HEK293 (cell line): ENCODE data around the gene IGSF21.
A peak's percentile ranks its signal among the peaks of the same experiment; 100 is the strongest.

Experiments used
- BCL11B ChIP-seq: fragments of 450-650 bp; formaldehyde crosslinking; IDR thresholded peaks from 2 replicates; pipeline ENCODE4 v1.5.1; 2016; ENCODE audit warnings: low read depth, missing biosample characterization, missing genetic modification characterization
- GFI1B ChIP-seq: fragments of 450-650 bp; formaldehyde crosslinking; IDR thresholded peaks from 2 replicates; pipeline ENCODE4 v1.5.1; 2016; ENCODE audit warnings: missing biosample characterization, missing genetic modification characterization
- KLF7 ChIP-seq: fragments of 450-650 bp; formaldehyde crosslinking; IDR thresholded peaks from 2 replicates; pipeline ENCODE4 v1.5.1; 2016; ENCODE audit warnings: missing biosample characterization, missing genetic modification characterization, borderline replicate concordance
- KLF8 ChIP-seq: fragments of 450-650 bp; formaldehyde crosslinking; IDR thresholded peaks from 2 replicates; pipeline ENCODE4 v1.5.1; 2016; ENCODE audit warnings: missing biosample characterization, missing genetic modification characterization
- OSR2 ChIP-seq: fragments of 450-650 bp; formaldehyde crosslinking; IDR thresholded peaks from 2 replicates; pipeline ENCODE4 v1.5.1; 2016; ENCODE audit warnings: missing biosample characterization, missing genetic modification characterization
- TCF7L2 ChIP-seq: IDR thresholded peaks from 2 replicates; pipeline ENCODE4 v1.6.1; 2011; ENCODE audit warnings: low read depth, mild to moderate bottlenecking, inconsistent platforms, low read length, moderate library complexity, borderline replicate concordance
- YY2 ChIP-seq: fragments of 450-650 bp; formaldehyde crosslinking; IDR thresholded peaks from 2 replicates; pipeline ENCODE4 v1.5.1; 2016; ENCODE audit warnings: missing biosample characterization, missing genetic modification characterization
- ZBTB21 ChIP-seq: fragments of 450-650 bp; formaldehyde crosslinking; IDR thresholded peaks from 2 replicates; pipeline ENCODE4 v1.5.1; 2017; ENCODE audit warnings: missing biosample characterization, missing genetic modification characterization
- ZBTB7A ChIP-seq: fragments of 450-650 bp; formaldehyde crosslinking; IDR thresholded peaks from 2 replicates; pipeline ENCODE4 v1.5.1; 2016; ENCODE audit warnings: low read depth, missing biosample characterization, missing genetic modification characterization
- ZFP69B ChIP-seq: fragments of 450-650 bp; formaldehyde crosslinking; IDR thresholded peaks from 2 replicates; pipeline ENCODE4 v1.5.1; 2016; ENCODE audit warnings: missing biosample characterization, missing genetic modification characterization
- ZNF184 ChIP-seq: fragments of 450-650 bp; IDR thresholded peaks from 2 replicates; pipeline ENCODE4 v1.5.1; 2018; ENCODE audit warnings: missing biosample characterization, mild to moderate bottlenecking, missing genetic modification characterization
- ZNF239 ChIP-seq: fragments of 450-650 bp; formaldehyde crosslinking; IDR thresholded peaks from 2 replicates; pipeline ENCODE4 v1.5.1; 2016; ENCODE audit warnings: missing biosample characterization, missing genetic modification characterization
- ZNF549 ChIP-seq: fragments of 450-650 bp; IDR thresholded peaks from 2 replicates; pipeline ENCODE4 v1.5.1; 2018; ENCODE audit warnings: missing biosample characterization, missing genetic modification characterization, mild to moderate bottlenecking, inconsistent platforms, moderate library complexity
- ZNF561 ChIP-seq: fragments of 450-650 bp; IDR thresholded peaks from 2 replicates; pipeline ENCODE4 v1.5.1; 2018; ENCODE audit warnings: missing biosample characterization, missing genetic modification characterization, borderline replicate concordance
- ZNF585B ChIP-seq: fragments of 450-650 bp; formaldehyde crosslinking; IDR thresholded peaks from 2 replicates; pipeline ENCODE4 v1.5.1; 2016; ENCODE audit warnings: missing biosample characterization, missing genetic modification characterization
- ZNF623 ChIP-seq: fragments of 450-650 bp; formaldehyde crosslinking; IDR thresholded peaks from 2 replicates; pipeline ENCODE4 v1.5.1; 2016; ENCODE audit warnings: missing biosample characterization, missing genetic modification characterization
- ZNF660 ChIP-seq: fragments of 450-650 bp; IDR thresholded peaks from 2 replicates; pipeline ENCODE4 v1.5.1; 2018; ENCODE audit warnings: missing biosample characterization, mild to moderate bottlenecking, missing genetic modification characterization
- ZNF664 ChIP-seq: fragments of 450-650 bp; formaldehyde crosslinking; IDR thresholded peaks from 2 replicates; pipeline ENCODE4 v1.5.1; 2016; ENCODE audit warnings: missing biosample characterization, missing genetic modification characterization
- ZNF701 ChIP-seq: fragments of 450-650 bp; formaldehyde crosslinking; IDR thresholded peaks from 2 replicates; pipeline ENCODE4 v1.5.1; 2016; ENCODE audit warnings: missing biosample characterization, missing genetic modification characterization
- ZNF792 ChIP-seq: fragments of 450-650 bp; formaldehyde crosslinking; IDR thresholded peaks from 2 replicates; pipeline ENCODE4 v1.5.1; 2016; ENCODE audit warnings: missing biosample characterization, missing genetic modification characterization
- ZSCAN30 ChIP-seq: fragments of 450-650 bp; IDR thresholded peaks from 2 replicates; pipeline ENCODE4 v1.5.1; 2018; ENCODE audit warnings: missing biosample characterization, mild to moderate bottlenecking, missing genetic modification characterization, moderate library complexity
- TF ChIP-seq, protein P1 (sequence below): fragments of 450-650 bp; formaldehyde crosslinking; IDR thresholded peaks from 2 replicates; pipeline ENCODE4 v1.5.1; 2016; ENCODE audit warnings: missing biosample characterization, missing genetic modification characterization, borderline replicate concordance
- TF ChIP-seq, protein P2 (sequence below): fragments of 450-650 bp; formaldehyde crosslinking; IDR thresholded peaks from 2 replicates; pipeline ENCODE4 v1.5.1; 2017; ENCODE audit warnings: missing biosample characterization, missing genetic modification characterization
- TF ChIP-seq, protein P3 (sequence below): fragments of 450-650 bp; formaldehyde crosslinking; IDR thresholded peaks from 2 replicates; pipeline ENCODE4 v1.5.1; 2016; ENCODE audit warnings: missing biosample characterization, missing genetic modification characterization
- TF ChIP-seq, protein P4 (sequence below): fragments of 450-650 bp; formaldehyde crosslinking; IDR thresholded peaks from 2 replicates; pipeline ENCODE4 v1.5.1; 2017; ENCODE audit warnings: missing biosample characterization, missing genetic modification characterization
- TF ChIP-seq, protein P5 (sequence below): fragments of 450-650 bp; formaldehyde crosslinking; IDR thresholded peaks from 2 replicates; pipeline ENCODE4 v1.5.1; 2016; ENCODE audit warnings: missing biosample characterization, missing genetic modification characterization
- TF ChIP-seq, protein P6 (sequence below): fragments of 450-650 bp; formaldehyde crosslinking; IDR thresholded peaks from 2 replicates; pipeline ENCODE4 v1.5.1; 2016; ENCODE audit warnings: missing biosample characterization, missing genetic modification characterization

IGSF21 gene

DNA sequence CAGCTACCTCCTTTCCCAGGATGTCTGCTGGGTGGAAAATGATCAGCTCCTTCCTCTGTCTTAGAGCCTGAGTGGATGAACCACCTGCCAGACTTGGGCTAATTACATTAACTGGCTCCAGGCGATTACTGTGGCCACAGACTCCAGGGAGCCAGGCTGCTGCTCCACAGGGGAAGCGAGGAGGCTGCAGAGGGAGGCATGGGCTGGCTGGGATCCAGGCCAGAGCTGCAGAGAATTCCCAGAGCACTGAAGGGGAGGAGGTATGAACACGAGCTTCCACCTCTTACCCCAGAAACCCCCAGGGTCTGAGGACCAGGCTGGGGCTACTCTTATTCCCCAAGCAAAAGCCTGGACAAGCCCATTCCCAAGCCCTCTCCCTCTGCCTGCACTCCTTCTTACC lies 237.2 kb downstream of the IGSF21 start (continued):
- no peak for TF ChIP-seq BCL11B
- TF ChIP-seq ZNF623 = no peak
- TF ChIP-seq ZNF184 = no peak
- TF ChIP-seq, protein P1, sequence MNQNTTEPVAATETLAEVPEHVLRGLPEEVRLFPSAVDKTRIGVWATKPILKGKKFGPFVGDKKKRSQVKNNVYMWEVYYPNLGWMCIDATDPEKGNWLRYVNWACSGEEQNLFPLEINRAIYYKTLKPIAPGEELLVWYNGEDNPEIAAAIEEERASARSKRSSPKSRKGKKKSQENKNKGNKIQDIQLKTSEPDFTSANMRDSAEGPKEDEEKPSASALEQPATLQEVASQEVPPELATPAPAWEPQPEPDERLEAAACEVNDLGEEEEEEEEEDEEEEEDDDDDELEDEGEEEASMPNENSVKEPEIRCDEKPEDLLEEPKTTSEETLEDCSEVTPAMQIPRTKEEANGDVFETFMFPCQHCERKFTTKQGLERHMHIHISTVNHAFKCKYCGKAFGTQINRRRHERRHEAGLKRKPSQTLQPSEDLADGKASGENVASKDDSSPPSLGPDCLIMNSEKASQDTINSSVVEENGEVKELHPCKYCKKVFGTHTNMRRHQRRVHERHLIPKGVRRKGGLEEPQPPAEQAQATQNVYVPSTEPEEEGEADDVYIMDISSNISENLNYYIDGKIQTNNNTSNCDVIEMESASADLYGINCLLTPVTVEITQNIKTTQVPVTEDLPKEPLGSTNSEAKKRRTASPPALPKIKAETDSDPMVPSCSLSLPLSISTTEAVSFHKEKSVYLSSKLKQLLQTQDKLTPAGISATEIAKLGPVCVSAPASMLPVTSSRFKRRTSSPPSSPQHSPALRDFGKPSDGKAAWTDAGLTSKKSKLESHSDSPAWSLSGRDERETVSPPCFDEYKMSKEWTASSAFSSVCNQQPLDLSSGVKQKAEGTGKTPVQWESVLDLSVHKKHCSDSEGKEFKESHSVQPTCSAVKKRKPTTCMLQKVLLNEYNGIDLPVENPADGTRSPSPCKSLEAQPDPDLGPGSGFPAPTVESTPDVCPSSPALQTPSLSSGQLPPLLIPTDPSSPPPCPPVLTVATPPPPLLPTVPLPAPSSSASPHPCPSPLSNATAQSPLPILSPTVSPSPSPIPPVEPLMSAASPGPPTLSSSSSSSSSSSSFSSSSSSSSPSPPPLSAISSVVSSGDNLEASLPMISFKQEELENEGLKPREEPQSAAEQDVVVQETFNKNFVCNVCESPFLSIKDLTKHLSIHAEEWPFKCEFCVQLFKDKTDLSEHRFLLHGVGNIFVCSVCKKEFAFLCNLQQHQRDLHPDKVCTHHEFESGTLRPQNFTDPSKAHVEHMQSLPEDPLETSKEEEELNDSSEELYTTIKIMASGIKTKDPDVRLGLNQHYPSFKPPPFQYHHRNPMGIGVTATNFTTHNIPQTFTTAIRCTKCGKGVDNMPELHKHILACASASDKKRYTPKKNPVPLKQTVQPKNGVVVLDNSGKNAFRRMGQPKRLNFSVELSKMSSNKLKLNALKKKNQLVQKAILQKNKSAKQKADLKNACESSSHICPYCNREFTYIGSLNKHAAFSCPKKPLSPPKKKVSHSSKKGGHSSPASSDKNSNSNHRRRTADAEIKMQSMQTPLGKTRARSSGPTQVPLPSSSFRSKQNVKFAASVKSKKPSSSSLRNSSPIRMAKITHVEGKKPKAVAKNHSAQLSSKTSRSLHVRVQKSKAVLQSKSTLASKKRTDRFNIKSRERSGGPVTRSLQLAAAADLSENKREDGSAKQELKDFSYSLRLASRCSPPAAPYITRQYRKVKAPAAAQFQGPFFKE (tag by site-specific recombination) = no peak
- TF ChIP-seq ZNF660 (tag by site-specific recombination) = peak; percentile 73
- peak; percentile 99 for TF ChIP-seq OSR2 (tag by site-specific recombination)
- TF ChIP-seq, protein P2, sequence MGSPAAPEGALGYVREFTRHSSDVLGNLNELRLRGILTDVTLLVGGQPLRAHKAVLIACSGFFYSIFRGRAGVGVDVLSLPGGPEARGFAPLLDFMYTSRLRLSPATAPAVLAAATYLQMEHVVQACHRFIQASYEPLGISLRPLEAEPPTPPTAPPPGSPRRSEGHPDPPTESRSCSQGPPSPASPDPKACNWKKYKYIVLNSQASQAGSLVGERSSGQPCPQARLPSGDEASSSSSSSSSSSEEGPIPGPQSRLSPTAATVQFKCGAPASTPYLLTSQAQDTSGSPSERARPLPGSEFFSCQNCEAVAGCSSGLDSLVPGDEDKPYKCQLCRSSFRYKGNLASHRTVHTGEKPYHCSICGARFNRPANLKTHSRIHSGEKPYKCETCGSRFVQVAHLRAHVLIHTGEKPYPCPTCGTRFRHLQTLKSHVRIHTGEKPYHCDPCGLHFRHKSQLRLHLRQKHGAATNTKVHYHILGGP (tag by site-specific recombination) = no peak
- TF ChIP-seq KLF7 (tag by site-specific recombination) = no peak
- TF ChIP-seq, protein P3, sequence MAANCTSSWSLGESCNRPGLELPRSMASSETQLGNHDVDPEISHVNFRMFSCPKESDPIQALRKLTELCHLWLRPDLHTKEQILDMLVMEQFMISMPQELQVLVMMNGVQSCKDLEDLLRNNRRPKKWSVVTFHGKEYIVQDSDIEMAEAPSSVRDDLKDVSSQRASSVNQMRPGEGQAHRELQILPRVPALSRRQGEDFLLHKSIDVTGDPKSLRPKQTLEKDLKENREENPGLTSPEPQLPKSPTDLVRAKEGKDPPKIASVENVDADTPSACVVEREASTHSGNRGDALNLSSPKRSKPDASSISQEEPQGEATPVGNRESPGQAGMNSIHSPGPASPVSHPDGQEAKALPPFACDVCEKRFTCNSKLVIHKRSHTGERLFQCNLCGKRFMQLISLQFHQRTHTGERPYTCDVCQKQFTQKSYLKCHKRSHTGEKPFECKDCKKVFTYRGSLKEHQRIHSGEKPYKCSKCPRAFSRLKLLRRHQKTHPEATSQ (tag by site-specific recombination) = no peak
- TF ChIP-seq ZFP69B = no peak
- no peak for TF ChIP-seq ZNF239 (tag by site-specific recombination)
- TF ChIP-seq, protein P4, sequence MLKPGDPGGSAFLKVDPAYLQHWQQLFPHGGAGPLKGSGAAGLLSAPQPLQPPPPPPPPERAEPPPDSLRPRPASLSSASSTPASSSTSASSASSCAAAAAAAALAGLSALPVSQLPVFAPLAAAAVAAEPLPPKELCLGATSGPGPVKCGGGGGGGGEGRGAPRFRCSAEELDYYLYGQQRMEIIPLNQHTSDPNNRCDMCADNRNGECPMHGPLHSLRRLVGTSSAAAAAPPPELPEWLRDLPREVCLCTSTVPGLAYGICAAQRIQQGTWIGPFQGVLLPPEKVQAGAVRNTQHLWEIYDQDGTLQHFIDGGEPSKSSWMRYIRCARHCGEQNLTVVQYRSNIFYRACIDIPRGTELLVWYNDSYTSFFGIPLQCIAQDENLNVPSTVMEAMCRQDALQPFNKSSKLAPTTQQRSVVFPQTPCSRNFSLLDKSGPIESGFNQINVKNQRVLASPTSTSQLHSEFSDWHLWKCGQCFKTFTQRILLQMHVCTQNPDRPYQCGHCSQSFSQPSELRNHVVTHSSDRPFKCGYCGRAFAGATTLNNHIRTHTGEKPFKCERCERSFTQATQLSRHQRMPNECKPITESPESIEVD (tag by site-specific recombination) = no peak
- TF ChIP-seq ZNF664 (tag by site-specific recombination) = no peak
- TF ChIP-seq ZNF561 (tag by site-specific recombination) = peak; percentile 56
- TF ChIP-seq YY2 (tag by site-specific recombination) = no peak
- TF ChIP-seq ZNF792 (tag by site-specific recombination) = no peak
- TF ChIP-seq ZNF701 (tag by site-specific recombination) = no peak
- no peak for TF ChIP-seq TCF7L2
- TF ChIP-seq KLF8 (tag by site-specific recombination) = no peak
- no peak for TF ChIP-seq GFI1B (tag by site-specific recombination)
- TF ChIP-seq ZNF585B (tag by site-specific recombination) = no peak
- TF ChIP-seq, protein P5, sequence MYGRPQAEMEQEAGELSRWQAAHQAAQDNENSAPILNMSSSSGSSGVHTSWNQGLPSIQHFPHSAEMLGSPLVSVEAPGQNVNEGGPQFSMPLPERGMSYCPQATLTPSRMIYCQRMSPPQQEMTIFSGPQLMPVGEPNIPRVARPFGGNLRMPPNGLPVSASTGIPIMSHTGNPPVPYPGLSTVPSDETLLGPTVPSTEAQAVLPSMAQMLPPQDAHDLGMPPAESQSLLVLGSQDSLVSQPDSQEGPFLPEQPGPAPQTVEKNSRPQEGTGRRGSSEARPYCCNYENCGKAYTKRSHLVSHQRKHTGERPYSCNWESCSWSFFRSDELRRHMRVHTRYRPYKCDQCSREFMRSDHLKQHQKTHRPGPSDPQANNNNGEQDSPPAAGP (tag by site-specific recombination) = no peak
- no peak for TF ChIP-seq ZBTB7A (tag by site-specific recombination)
- TF ChIP-seq ZNF549 (tag by site-specific recombination) = no peak
- TF ChIP-seq, protein P6, sequence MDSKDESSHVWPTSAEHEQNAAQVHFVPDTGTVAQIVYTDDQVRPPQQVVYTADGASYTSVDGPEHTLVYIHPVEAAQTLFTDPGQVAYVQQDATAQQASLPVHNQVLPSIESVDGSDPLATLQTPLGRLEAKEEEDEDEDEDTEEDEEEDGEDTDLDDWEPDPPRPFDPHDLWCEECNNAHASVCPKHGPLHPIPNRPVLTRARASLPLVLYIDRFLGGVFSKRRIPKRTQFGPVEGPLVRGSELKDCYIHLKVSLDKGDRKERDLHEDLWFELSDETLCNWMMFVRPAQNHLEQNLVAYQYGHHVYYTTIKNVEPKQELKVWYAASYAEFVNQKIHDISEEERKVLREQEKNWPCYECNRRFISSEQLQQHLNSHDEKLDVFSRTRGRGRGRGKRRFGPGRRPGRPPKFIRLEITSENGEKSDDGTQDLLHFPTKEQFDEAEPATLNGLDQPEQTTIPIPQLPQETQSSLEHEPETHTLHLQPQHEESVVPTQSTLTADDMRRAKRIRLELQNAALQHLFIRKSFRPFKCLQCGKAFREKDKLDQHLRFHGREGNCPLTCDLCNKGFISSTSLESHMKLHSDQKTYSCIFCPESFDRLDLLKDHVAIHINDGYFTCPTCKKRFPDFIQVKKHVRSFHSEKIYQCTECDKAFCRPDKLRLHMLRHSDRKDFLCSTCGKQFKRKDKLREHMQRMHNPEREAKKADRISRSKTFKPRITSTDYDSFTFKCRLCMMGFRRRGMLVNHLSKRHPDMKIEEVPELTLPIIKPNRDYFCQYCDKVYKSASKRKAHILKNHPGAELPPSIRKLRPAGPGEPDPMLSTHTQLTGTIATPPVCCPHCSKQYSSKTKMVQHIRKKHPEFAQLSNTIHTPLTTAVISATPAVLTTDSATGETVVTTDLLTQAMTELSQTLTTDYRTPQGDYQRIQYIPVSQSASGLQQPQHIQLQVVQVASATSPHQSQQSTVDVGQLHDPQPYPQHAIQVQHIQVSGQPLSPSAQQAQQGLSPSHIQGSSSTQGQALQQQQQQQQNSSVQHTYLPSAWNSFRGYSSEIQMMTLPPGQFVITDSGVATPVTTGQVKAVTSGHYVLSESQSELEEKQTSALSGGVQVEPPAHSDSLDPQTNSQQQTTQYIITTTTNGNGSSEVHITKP (tag by site-specific recombination) = peak; percentile 74
- TF ChIP-seq ZBTB21 (tag by site-specific recombination) = no peak
- peak; percentile 98 for TF ChIP-seq ZSCAN30 (tag by site-specific recombination)
